Spleen (tissue), 7 donors: ENCODE results near the gene MEGF8.
A peak's percentile ranks its signal among the peaks of the same experiment; 100 is the strongest.

ENCODE experiments used
- POLR2A ChIP-seq, 3 donors: fragments of 450-650 bp; IDR thresholded peaks; one replicate each; pipeline ENCODE4 v1.5.1; 2017; ENCODE audit warnings: antibody characterized with exemption in 3 of 3, mild to moderate bottlenecking in 1 of 3
- POLR2AphosphoS5 ChIP-seq, 3 donors: sonication (generic); formaldehyde crosslinking; IDR thresholded peaks; one replicate each; pipeline ENCODE4 v1.5.1; 2017; ENCODE audit warnings: antibody characterized with exemption in 3 of 3
- TF ChIP-seq, protein P1 (sequence below), 11 experiments: fragments of 200-600 bp in 7 of 11; fragments of 450-650 bp in 4 of 11; sonication (generic) in 4 of 11; IDR thresholded peaks in 8 of 11; conservative IDR thresholded peaks in 3 of 11; 1 replicate in 7 of 11; 2 replicates in 4 of 11; pipeline versions ENCODE4 v1.4.0 to v1.8.0; 2016 to 2021; ENCODE audit warnings: antibody characterized with exemption in 11 of 11, inconsistent platforms in 4 of 11, mild to moderate bottlenecking in 1 of 11
- donor health status: DM: no; HTN: no; CAD: no; lungs with moderate emphysema.
- donor health status: DM: no; HTN: no; CAD: no.
- donor health status: DM: no; HTN: no; CAD: no.

DNA sequence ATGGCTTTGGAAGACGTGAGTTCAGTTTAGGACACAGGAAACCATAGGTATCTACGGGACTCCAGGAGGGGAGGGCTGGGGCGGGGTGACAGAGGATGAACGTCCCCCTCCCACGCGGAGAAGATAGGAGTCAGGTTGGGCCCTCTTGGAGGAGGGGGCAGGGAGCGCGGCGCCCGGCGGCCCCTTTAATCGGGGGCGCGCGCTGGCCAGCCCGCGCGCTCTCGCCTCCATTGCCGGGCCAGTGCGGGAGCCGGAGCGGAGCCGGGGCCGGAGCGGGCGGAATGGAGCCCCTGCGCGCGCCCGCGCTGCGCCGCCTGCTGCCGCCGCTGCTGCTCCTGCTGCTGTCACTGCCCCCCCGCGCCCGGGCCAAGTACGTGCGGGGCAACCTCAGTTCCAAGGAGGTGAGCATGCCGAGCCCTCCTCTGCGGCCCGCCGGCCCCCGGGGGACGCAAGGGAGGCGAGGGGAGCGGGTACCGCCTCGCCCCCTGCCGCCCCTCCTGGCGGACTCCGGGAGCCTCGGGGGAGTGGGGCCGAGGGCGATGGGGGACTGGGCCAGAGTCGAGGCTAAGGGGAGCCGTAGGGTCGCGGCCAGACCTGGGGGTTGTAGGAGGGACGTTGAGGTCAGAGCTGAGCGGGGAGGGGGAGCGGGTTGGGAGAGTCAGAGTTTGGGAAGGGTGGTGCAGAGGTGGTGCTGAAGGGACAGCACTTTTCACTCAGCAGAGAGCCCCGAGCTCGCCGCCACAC, 12.2 kb upstream of the MEGF8 start, which contains the start of gene TMEM145:
- TF ChIP-seq, protein P1, sequence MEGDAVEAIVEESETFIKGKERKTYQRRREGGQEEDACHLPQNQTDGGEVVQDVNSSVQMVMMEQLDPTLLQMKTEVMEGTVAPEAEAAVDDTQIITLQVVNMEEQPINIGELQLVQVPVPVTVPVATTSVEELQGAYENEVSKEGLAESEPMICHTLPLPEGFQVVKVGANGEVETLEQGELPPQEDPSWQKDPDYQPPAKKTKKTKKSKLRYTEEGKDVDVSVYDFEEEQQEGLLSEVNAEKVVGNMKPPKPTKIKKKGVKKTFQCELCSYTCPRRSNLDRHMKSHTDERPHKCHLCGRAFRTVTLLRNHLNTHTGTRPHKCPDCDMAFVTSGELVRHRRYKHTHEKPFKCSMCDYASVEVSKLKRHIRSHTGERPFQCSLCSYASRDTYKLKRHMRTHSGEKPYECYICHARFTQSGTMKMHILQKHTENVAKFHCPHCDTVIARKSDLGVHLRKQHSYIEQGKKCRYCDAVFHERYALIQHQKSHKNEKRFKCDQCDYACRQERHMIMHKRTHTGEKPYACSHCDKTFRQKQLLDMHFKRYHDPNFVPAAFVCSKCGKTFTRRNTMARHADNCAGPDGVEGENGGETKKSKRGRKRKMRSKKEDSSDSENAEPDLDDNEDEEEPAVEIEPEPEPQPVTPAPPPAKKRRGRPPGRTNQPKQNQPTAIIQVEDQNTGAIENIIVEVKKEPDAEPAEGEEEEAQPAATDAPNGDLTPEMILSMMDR (IDR thresholded peaks at IDR 0.05 in 8 of 11, conservative IDR thresholded peaks at IDR 0.05 in 3 of 11) = peak in 3 of 11 experiments; percentile 11 to 18 (median 17)
- TF ChIP-seq POLR2A (IDR thresholded peaks at IDR 0.05) = no peak
- TF ChIP-seq POLR2AphosphoS5 (IDR thresholded peaks at IDR 0.05) = no peak
